DOHH2 (cell line): ENCODE measurements around the gene WDR7.

Source experiments
- H3F3A ChIP-seq: fragments of 200-600 bp; sonication (generic), shearing (Covaris generic); 2 replicates; pipeline ENCODE4 v1.6.0; 2016; ENCODE audit warnings: antibody characterized with exemption, mild to moderate bottlenecking; ENCODE audit not compliant: control insufficient read depth, insufficient read depth
- H3K27ac ChIP-seq: fragments of 200-600 bp; sonication (generic); 2 replicates; pipeline ENCODE4 v1.5.1; 2014; ENCODE audit warnings: low read depth, mild to moderate bottlenecking, low read length, moderate library complexity
- H3K27me3 ChIP-seq: fragments of 200-600 bp; sonication (generic); 2 replicates; pipeline ENCODE4 v1.6.1; 2014; ENCODE audit warnings: mild to moderate bottlenecking, low read length, mixed read lengths; ENCODE audit not compliant: control insufficient read depth
- H3K36me3 ChIP-seq: fragments of 200-600 bp; sonication (generic); 2 replicates; pipeline ENCODE4 v1.6.1; 2014; ENCODE audit warnings: mild to moderate bottlenecking, low read length, moderate library complexity, mixed read lengths; ENCODE audit not compliant: control insufficient read depth
- H3K4me1 ChIP-seq: fragments of 200-600 bp; sonication (generic); 2 replicates; pipeline ENCODE4 v1.6.1; 2014; ENCODE audit warnings: mild to moderate bottlenecking, low read length, mixed read lengths; ENCODE audit not compliant: control insufficient read depth
- H3K4me2 ChIP-seq: fragments of 200-600 bp; sonication (generic); 2 replicates; pipeline ENCODE4 v1.6.0; 2014; ENCODE audit warnings: mild to moderate bottlenecking, low read length, moderate library complexity
- H3K4me3 ChIP-seq: fragments of 200-600 bp; sonication (generic); 2 replicates; pipeline ENCODE4 v1.5.1; 2014; ENCODE audit warnings: mild to moderate bottlenecking, low read length, mixed read lengths
- H3K79me2 ChIP-seq: fragments of 200-600 bp; sonication (generic); 2 replicates; pipeline ENCODE4 v1.6.1; 2014; ENCODE audit warnings: mild to moderate bottlenecking, low read length, mixed read lengths; ENCODE audit not compliant: control insufficient read depth
- H3K9me2 ChIP-seq: fragments of 200-600 bp; sonication (generic); replicated peaks from 2 replicates; pipeline ENCODE4 v1.6.1; 2014; ENCODE audit warnings: mild to moderate bottlenecking, low read length, mixed read lengths; ENCODE audit not compliant: control insufficient read depth
- H3K9me3 ChIP-seq: fragments of 200-600 bp; sonication (generic); 2 replicates; pipeline ENCODE4 v1.6.1; 2014; ENCODE audit warnings: antibody characterized with exemption, low read length, mixed read lengths; ENCODE audit not compliant: control insufficient read depth, insufficient read depth
- H4K20me1 ChIP-seq: fragments of 200-600 bp; sonication (generic); 2 replicates; pipeline ENCODE4 v1.6.0; 2014; ENCODE audit warnings: low read depth, mild to moderate bottlenecking, antibody characterized with exemption, low read length, moderate library complexity; ENCODE audit not compliant: control insufficient read depth, insufficient read depth
- CTCF ChIP-seq: fragments of 200-600 bp; sonication (generic); IDR thresholded peaks from one replicate; pipeline ENCODE4 v1.5.1; 2014; ENCODE audit warnings: antibody characterized with exemption, mild to moderate bottlenecking, low read depth, low read length; ENCODE audit not compliant: poor library complexity, severe bottlenecking
- EZH2phosphoT487 ChIP-seq: fragments of 200-600 bp; sonication (generic); IDR thresholded peaks from 2 replicates; pipeline ENCODE4 v1.6.1; 2017; ENCODE audit warnings: borderline replicate concordance, mild to moderate bottlenecking, antibody characterized with exemption, low read length, moderate library complexity, mixed read lengths

The WDR7 gene

GRCh38 chr18:56995579-56996188 is 344.5 kb downstream of the WDR7 start:
- no peaks in the 10 kb centered on the region for H4K20me1 ChIP-seq
- H3K27me3 ChIP-seq, result no peaks in the 10 kb centered on the region
- no peaks in the 10 kb centered on the region for H3K9me3 ChIP-seq
- no peak overlapping the region for H3K4me3 ChIP-seq
- no peaks in the 10 kb centered on the region for H3F3A ChIP-seq
- no peaks in the 10 kb centered on the region for H3K9me2 ChIP-seq
- no peaks in the 10 kb centered on the region for H3K36me3 ChIP-seq
- no peaks in the 10 kb centered on the region for H3K4me1 ChIP-seq
- H3K4me2 ChIP-seq, result no peak overlapping the region
- H3K27ac ChIP-seq, result no peak overlapping the region
- H3K79me2 ChIP-seq, result no peaks in the 10 kb centered on the region
- TF ChIP-seq EZH2phosphoT487, result no peak
- TF ChIP-seq CTCF, result no peak

- Histone ChIP-seq H3K79me2 (no peaks in the 10 kb centered on the region), H3K4me1 (no peaks in the 10 kb centered on the region), H3K9me2 (no peaks in the 10 kb centered on the region), H3K4me2 (no peak overlapping the region), H4K20me1 (no peaks in the 10 kb centered on the region), H3F3A (no peaks in the 10 kb centered on the region), H3K4me3 (no peak overlapping the region), H3K9me3 (no peaks in the 10 kb centered on the region), H3K27ac (no peak overlapping the region), H3K27me3 (no peaks in the 10 kb centered on the region), H3K36me3 (no peaks in the 10 kb centered on the region)
- TF ChIP-seq CTCF (no peak), EZH2phosphoT487 (no peak)
Observed at GRCh38 chr18:56997200-56997599, 346.0 kb downstream of the WDR7 start.

GRCh38 chr18:56999823-57000222 is 348.7 kb downstream of the WDR7 start:
- Histone ChIP-seq H3K9me2 (no peaks in the 10 kb centered on the region), H3K4me1 (0 out of 2 replicates have a peak, but pooled peaks cover 2% of the 10 kb centered on the region), H3K4me2 (no peak overlapping the region), H4K20me1 (no peaks in the 10 kb centered on the region), H3K27ac (no peak overlapping the region), H3F3A (no peaks in the 10 kb centered on the region), H3K36me3 (no peaks in the 10 kb centered on the region), H3K27me3 (no peaks in the 10 kb centered on the region), H3K9me3 (no peaks in the 10 kb centered on the region), H3K79me2 (no peaks in the 10 kb centered on the region), H3K4me3 (no peak overlapping the region)
- TF ChIP-seq EZH2phosphoT487 (no peak), CTCF (no peak)
